ENCODE results near the gene NTSR1. TPM values are rescaled to one million over a fixed set of nuclear protein-coding genes. Genes with fewer than 3 reads are reported as not detected.

Gene NTSR1
- under 1 TPM in 2 of 3 donors, not detected in 1; 0.05 to 0.15 TPM for polyA plus RNA-seq

- 9 to 16% (median 13%) methylated on average over 63 to 121 of the region's 124 CpGs for whole genome bisulfite sequencing, 3 donors
- no peak within 1 kb of the TSS for H3K27ac ChIP-seq (ENCODE audit: low read depth, low read length)
These were observed at the start of gene NTSR1 for GRCh38 chr20:62708591-62709536. Gene NTSR1 (plus strand): TSS chr20:62708836. CDS start chr20:62709208, 372 bp downstream.

GRCh38 chr20:62659488-62660239 lies 49.0 kb upstream of the NTSR1 start:
- 77 to 93% (median 89%) methylated on average over 29 of the region's 29 CpGs for WGBS, 3 donors

DNA sequence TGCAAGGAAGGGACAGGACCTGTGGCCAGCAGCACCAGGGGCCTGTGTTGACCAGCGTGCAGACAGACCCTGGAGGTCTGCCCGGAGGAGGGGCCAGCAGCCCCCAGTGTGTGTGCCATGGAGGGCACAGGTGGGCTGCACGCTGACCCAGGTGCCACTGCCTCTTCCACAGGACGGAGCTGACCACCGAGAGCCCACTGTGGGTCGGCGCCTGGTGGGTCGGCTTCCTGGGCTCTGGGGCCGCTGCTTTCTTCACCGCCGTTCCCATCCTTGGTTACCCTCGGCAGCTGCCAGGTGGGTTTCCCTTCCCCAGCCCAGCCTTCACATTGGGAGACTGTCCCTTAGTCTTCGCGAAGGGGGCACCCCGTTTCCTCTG lies 48.4 kb upstream of the NTSR1 start:
- H3K27ac ChIP-seq (ENCODE audit: low read depth, low read length), result no peak overlapping the region
- WGBS, 3 donors, result 86 to 90% (median 90%) methylated on average over 15 of the region's 15 CpGs

More at GRCh38 chr20:62659488-62660239, 49.0 kb upstream of the NTSR1 start:
- H3K27ac ChIP-seq (ENCODE audit: low read depth, low read length), result no peak overlapping the region

GRCh38 chr20:62660768-62661167 lies 47.9 kb upstream of the NTSR1 start:
- no peak overlapping the region for H3K27ac ChIP-seq (ENCODE audit: low read depth, low read length)
- 52 to 80% (median 63%) methylated on average over 13 to 18 of the region's 18 CpGs for WGBS, 3 donors

- 62 to 76% (median 75%) methylated on average over 9 to 11 of the region's 11 CpGs for WGBS, 3 donors
- H3K27ac ChIP-seq (ENCODE audit: low read depth, low read length), result no peak overlapping the region
These were observed 47.0 kb upstream of the NTSR1 start for GRCh38 chr20:62661647-62662046.

GRCh38 chr20:62662422-62662821 lies 46.2 kb upstream of the NTSR1 start:
- H3K27ac ChIP-seq (ENCODE audit: low read depth, low read length), result no peak overlapping the region
- WGBS, 3 donors, result 47 to 70% (median 50%) methylated on average over 6 of the region's 6 CpGs

DNA sequence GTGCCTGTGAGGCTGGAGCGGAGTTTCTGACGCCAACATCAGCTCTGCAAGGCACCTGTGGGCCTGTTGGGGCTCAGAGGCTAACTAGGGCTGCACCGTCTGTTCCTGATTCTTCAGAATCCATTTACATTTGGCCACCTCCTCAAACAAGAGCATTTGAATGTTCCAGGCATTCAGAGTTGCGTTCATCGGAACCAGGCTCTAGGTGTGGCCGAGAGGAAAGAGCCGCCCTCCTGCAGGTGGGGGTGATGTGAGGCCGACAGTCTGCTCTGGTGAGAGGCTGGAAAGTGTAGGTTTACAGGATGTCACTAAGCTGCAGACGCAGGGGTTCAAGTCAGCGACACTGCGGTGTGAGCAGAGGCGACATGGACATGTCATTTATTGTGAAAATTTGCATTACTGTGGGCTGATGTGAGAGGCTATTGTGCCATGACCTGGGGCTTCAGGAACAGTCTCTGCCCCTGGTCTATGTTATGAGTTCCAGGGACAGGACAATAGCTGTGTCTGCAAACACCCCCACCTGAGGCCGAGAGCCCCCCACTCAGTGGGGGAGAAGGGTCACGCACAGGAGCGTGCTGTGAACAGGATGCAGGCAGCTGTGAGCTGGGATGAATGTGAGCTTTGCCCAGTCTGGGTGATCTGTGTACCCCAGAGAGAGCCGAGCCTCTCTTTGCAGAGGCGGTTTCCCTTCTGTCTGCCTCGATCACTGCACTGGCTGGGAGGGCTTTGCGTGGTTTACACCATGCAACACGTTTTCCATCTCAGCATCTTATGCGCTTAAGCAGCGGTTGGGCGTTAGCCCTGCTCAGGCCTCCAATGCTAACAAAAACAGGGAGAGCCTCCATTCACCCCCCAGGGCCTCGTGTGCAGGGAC lies 45.3 kb upstream of the NTSR1 start:
- 77 to 90% (median 89%) methylated on average over 24 of the region's 24 CpGs for WGBS, 3 donors
- no peak overlapping the region for H3K27ac ChIP-seq (ENCODE audit: low read depth, low read length)

- WGBS, 3 donors, result 81 to 94% (median 88%) methylated on average over 18 of the region's 18 CpGs
- no peak overlapping the region for H3K27ac ChIP-seq (ENCODE audit: low read depth, low read length)
These were observed 44.3 kb upstream of the NTSR1 start for GRCh38 chr20:62664019-62664971.

DNA sequence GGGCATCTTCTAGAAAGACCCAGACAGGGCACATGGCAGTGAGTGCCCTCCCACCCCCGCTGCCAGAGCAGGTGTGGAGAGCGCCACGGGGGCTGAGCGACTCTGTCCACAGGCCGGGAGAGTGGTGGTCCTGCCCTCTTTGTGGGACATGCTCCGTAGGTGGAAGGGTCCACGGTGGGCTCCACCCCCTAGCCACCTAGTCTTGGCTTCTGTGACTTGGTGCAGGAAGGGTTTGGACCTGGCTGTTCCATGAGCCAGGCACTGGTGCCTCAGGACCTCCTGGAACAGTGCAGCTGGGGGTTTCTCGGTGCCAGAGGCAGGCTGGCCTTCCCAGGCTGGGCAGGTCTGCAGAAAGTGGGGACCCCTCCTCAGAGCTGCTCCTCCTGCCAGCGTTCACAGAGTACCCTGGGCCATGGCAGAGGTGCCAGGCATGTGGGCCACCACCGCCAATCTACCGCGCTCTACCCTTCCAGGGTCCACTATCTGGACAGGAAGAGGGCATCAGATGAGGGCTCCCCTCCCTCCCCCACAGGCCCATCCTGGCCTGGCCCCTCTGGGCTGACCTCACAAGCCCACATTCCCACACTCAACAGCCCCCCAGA lies 43.4 kb upstream of the NTSR1 start:
- 70 to 97% (median 95%) methylated on average over 10 to 12 of the region's 12 CpGs for WGBS, 3 donors
- no peak overlapping the region for H3K27ac ChIP-seq (ENCODE audit: low read depth, low read length)

GRCh38 chr20:62665826-62666735 lies 42.6 kb upstream of the NTSR1 start:
- H3K27ac ChIP-seq (ENCODE audit: low read depth, low read length), result no peak overlapping the region
- WGBS, 3 donors, result 60 to 83% (median 82%) methylated on average over 27 to 28 of the region's 33 CpGs

DNA sequence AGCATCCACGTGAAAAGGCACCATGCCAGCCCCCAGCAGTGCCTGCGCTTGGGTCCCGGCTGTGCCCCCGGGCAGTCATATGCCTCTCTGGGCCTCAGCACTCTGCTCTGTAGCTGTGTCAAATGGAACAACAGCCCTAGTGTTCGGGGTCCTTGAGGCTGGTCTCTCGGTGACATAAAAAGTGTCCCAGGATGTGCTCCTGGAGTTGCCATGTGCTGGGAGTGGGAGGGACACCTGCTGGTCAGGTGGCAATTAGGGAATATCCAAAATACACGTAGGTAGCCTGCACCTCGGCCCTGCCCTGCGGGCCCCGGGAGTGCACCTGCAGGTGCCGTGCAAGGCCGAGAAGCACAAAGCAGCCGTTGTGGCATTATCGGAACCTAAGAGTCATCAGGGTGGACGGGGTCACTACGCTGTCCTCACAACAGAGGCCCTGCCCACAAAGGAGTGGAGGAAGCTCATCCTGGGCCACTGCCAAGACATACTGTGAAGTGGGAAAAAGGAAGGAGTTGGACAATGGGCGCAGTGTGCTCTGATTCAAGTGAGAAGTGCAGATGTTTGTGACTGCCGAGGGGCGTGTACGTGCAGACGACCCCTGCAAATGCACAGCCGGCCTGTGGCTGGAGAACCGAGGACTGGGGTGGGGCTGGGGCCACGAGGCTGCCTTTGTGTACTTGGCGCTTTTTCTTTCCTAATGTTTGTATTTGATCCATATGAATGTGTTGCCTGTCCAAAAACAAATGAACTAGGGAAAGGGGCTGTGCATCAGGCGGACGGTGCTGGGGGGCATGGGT lies 41.7 kb upstream of the NTSR1 start:
- WGBS, 3 donors, result 26 to 62% (median 56%) methylated on average over 27 of the region's 27 CpGs
- H3K27ac ChIP-seq (ENCODE audit: low read depth, low read length), result no peak overlapping the region

DNA sequence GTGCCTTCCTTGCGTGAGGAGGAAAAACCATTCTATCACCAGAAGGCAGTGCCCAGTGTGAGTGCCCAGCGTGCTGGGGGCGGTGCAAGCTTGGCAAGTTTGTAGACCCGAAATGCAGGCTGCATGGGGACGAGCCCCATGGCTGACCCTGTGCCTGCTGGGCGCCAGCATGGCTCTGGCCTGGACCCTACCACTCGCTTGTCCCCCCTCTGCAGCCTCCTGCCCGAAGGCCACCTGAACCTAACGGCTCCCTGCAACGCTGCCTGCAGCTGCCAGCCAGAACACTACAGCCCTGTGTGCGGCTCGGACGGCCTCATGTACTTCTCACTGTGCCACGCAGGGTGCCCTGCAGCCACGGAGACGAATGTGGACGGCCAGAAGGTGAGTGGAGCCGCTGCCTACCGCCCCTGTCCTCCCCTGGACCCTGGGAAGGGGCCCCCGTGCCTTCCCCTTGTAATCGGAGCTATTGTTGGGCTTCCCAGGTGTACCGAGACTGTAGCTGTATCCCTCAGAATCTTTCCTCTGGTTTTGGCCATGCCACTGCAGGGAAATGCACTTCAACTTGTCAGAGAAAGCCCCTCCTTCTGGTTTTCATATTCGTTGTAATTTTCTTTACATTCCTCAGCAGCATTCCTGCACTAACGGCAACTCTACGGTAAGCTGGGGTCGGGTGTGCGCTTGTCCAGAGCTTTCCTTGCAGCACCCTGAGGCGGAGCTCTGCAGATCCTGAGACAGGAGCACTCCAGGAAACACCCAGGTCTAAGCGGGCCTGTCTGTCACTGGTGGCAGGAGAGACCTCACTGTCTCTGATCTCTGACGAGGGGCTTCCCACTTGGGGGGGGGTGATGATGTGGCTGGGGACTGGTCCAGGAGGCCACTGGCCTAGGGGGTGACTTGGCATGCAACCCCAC lies 40.9 kb upstream of the NTSR1 start:
- H3K27ac ChIP-seq (ENCODE audit: low read depth, low read length), result no peak overlapping the region
- 61 to 86% (median 81%) methylated on average over 28 to 30 of the region's 30 CpGs for WGBS, 3 donors

DNA sequence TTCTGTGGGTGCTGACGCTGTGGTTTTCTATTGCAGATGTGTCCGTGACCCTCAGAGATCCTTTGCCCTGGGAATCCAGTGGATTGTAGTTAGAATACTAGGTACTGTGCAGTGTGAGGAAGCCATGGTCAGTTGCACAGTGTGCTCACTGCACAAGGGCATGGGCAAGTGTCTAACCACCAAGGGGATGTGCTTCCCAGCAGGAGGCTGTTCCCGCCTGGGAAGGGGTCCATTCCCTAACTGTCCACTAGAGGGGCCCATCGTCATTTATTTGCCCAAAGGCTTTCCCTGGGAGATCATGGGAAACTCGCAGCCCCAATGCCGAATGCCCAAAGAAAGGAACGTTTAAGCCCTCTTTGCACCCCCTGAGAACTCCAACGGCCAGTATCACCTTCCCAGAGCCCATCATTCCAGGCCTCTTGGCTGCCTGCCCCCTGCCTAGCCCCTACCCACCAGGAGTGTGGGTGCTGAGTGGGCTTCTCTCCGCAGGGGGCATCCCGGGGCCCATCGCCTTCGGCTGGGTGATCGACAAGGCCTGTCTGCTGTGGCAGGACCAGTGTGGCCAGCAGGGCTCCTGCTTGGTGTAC lies 40.1 kb upstream of the NTSR1 start:
- H3K27ac ChIP-seq (ENCODE audit: low read depth, low read length), result no peak overlapping the region
- 55 to 61% (median 58%) methylated on average over 13 of the region's 13 CpGs for WGBS, 3 donors

- WGBS, 3 donors, result 80 to 90% (median 90%) methylated on average over 10 of the region's 10 CpGs
These were observed 39.4 kb upstream of the NTSR1 start for GRCh38 chr20:62669249-62669648.

More at GRCh38 chr20:62669249-62669648, 39.4 kb upstream of the NTSR1 start:
- H3K27ac ChIP-seq (ENCODE audit: low read depth, low read length), result no peak overlapping the region
